Activated CD4-positive, CD25-positive, alpha-beta regulatory T cell treated with anti-CD3 and anti-CD28 coated beads, Interleukin-2, amount 50 U/mL, for 72 hours (primary cell): ENCODE data around the gene RIPOR2.
A peak's percentile ranks its signal among the peaks of the same experiment; 100 is the strongest.

Source experiments
- DNase-seq: peaks from one replicate; pipeline ENCODE4 v3.0.0; 2021

RIPOR2 gene, protein sequence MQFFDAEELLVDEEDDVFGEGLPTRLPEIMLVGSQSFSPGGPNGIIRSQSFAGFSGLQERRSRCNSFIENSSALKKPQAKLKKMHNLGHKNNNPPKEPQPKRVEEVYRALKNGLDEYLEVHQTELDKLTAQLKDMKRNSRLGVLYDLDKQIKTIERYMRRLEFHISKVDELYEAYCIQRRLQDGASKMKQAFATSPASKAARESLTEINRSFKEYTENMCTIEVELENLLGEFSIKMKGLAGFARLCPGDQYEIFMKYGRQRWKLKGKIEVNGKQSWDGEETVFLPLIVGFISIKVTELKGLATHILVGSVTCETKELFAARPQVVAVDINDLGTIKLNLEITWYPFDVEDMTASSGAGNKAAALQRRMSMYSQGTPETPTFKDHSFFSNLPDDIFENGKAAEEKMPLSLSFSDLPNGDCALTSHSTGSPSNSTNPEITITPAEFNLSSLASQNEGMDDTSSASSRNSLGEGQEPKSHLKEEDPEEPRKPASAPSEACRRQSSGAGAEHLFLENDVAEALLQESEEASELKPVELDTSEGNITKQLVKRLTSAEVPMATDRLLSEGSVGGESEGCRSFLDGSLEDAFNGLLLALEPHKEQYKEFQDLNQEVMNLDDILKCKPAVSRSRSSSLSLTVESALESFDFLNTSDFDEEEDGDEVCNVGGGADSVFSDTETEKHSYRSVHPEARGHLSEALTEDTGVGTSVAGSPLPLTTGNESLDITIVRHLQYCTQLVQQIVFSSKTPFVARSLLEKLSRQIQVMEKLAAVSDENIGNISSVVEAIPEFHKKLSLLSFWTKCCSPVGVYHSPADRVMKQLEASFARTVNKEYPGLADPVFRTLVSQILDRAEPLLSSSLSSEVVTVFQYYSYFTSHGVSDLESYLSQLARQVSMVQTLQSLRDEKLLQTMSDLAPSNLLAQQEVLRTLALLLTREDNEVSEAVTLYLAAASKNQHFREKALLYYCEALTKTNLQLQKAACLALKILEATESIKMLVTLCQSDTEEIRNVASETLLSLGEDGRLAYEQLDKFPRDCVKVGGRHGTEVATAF

DNA sequence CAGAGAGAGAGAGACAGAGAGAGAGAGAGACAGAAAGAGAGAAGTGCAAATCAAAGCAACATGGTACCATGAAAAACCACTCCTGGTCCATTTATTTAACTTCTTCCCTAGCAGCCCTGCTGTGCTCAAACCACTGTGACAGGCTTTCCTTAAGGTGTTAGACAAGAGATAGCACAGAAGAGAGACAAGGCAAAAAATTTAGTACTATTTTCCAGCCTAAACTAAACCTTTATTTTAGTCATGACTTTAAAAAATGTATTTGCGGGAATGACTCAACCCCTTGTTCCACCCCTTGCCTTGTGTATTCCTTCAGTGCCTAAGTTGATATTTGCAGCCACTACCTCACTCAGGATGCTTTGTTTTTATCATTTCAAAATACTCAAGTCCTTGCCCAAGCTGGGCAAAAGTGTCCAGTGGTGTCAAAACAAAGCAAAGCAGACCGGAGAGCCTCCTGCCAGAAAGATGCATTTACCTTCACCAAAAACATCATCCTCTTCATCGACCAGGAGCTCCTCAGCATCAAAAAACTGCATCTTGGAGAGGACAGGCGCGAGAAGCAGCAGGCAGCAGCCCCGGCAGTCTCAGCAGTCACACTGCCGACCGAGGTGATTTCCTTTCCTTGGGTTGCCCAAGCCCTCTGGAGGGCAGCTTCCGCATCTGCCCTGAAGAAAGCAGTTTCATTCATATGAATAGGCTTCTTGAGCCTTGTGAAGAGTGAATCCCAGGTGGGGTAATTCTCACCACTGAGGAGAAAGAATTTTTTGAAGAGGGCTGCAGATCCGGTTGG is at the start of gene RIPOR2:
RIPOR2 (minus strand) TSS at position 595 of the 787 bp plus-strand sequence; CDS start at position 533, 62 bp downstream.
- peak; percentile 62 for DNase-seq

DNA sequence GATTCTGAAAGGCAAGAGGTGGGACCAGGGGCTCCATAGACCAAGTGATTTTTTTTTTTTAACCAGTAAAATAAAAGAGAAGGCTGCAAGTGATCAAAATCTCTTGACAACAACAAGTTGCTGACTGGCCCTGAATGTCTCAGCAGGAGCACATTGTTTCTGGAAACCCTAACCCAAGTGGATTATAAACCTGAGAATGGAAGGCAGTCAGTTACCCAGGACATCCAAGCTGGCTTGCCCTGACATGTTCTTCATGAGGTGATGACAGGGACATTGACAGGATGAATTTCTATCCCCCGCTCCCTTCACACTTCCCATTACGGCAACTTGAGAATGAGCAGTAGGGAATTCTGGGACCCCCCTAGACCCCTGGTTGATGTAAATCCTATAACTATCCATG is 49.6 kb upstream of the RIPOR2 start:
- no peak for DNase-seq

GRCh38 chr6:24982231-24982630 is 46.5 kb upstream of the RIPOR2 start:
- no peak for DNase-seq

GRCh38 chr6:24981386-24981760 is 45.6 kb upstream of the RIPOR2 start:
- DNase-seq, result no peak

DNA sequence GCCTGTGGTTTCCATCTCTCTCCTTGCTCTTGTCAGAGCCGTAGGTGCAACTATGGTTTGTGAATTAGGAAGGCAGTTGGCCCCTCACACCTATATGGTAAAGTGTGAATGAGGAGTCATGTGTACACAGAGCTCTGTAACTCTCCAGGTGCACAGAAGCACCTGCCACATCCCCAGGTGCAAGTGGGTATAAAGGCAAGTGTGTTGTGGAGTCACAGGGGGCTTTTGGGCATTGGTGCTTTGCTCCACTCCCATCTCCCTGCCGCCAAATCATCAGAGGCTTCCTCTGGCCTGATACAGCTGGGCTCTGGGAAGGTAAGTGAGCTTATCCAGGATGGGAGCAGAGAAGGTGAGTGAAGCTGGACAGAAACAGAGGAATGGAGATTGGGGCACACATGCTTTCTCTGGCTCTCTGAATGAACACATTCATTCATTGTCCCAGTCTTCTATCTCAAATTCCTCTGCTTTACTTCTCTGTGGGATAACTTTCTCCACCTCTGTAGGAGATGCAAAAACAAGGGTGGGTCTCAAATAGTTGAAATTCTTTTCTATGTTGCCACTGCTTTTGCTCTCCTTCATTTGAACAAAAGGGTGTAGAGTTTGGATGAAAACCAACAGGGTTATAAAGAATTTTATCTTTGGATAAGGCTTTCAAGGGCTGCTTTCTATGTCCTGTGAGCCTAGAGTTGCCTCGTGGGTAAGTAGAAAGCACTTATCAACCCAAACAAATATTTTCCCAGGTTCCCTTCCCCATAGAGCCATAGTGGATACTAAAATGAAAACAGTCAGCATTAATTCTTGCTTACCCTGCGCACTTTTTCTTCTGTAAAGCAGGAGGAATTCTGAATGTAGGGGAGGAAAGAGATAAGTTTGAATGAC is 45.0 kb upstream of the RIPOR2 start:
- DNase-seq, result no peak

- no peak for DNase-seq
These were observed 43.4 kb upstream of the RIPOR2 start for GRCh38 chr6:24979176-24979575.

DNA sequence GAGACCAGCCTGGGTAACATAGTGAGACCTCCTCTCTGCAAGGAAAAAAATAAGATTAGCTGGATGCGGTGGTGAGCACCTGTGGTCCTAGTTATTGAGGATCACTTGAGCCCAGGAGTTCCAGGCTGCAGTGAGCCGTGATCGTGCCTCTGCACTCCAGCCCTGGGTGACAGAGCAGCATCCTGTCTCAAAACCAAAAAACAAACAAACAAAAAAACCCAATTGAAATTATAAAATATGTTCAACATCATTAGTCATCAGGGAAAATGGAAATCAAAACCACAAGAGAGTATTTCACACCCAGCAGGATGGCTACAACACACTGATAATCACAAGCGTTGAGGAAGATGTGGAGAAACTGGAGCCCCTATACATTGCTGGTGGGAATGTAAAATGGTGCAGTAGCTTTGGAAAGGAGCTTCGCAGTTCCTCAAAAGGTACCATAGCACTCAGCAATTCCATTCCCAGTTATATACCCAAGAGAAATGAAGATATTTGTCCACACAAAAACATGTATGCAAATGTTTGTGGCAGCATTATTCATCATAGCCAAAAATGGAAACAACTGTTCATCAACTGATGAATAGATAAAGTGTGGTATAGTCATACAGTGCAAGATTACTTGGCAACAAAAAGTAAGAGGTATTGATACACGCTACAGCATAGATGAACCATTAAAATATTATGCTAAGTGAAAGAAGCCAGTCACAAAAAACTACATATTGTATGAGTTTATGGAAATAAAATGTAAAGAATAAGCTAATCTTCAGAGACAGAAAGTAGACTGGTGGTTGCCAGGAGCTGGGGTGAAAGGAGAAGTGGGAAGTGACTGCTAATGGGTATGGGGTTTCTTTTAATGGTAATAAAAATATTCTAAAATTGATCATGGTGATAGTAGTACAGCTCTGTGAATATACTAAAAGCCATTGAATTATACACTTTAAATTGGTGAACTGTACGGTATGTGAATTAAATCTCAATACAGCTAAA is 38.7 kb upstream of the RIPOR2 start:
- DNase-seq, result no peak

DNA sequence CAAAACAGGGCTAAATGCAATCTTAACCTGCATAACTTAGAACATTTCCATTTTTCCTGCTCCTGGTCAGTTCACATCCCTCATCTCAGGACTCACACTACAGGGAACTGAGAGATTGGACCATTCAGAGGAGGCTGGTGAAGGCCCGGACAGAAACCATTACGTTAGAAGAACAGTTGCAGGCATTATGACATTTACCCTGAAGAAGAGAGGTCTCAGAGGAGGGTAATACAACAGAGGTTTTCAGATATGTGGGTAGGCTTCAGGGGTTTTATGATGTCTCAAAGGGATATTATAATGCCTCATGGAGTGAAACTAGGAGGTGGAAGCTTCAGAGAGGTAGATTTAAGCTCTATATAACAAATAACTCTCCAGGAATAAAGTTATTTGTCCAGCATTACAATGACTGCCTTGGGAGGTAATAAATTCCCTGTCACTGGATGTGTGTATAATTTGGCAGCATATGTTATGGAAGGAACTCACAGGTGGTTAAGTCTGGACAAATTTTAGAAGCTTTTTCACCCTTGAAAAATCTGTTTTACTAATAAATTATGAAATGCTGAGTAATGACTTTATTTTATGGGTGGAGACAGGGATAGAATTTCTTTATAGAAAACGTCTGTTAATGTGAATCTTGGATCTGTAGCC is 36.7 kb upstream of the RIPOR2 start:
- DNase-seq, result no peak

DNA sequence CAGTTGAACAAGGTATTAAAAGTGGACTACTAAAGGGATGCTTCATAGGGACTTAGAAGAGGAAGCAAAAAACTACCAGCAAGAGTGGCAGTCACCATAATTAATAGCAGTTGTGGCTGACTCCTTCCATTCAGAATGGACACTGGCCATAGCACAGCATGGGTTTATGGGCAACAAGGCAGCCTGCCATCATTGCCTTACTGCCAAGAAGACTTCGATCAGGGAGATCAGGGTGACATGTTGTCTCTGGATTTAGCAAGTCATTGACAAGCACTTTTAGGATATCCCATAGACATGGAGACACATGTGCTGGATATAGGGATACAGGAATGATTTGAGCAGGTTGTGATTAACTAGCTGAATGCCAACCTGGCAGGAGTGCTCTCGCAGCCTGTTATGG is 35.3 kb upstream of the RIPOR2 start:
- no peak for DNase-seq

- DNase-seq, result no peak
These were observed 33.6 kb upstream of the RIPOR2 start for GRCh38 chr6:24969343-24969860.

DNA sequence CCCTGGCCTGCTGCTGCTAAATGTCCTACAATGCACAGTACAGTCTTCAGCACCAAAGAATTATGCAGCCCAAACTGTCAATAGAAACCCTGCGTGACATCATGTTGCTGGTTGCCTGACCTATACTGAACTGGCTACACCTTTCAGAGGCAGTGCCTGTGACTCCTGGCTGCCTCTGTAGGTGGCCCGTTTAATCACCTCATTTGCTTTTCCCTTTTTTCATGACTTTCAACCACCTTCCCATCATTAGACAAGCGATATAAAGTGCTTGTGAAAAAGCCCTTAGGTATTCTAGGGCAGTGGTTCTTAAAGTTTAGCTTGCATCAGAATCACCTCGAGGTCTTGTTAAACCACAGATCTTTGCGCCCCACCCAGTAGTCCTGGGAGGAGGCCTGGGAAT is 33.0 kb upstream of the RIPOR2 start:
- no peak for DNase-seq

- DNase-seq, result no peak
These were observed 31.5 kb upstream of the RIPOR2 start for GRCh38 chr6:24967211-24967610.

- DNase-seq, result no peak
These were observed 30.6 kb upstream of the RIPOR2 start for GRCh38 chr6:24966381-24966780.

GRCh38 chr6:24963887-24964570 is 28.3 kb upstream of the RIPOR2 start:
- DNase-seq, result no peak

- DNase-seq, result no peak
These were observed 27.6 kb upstream of the RIPOR2 start for GRCh38 chr6:24963339-24963738.

GRCh38 chr6:24961852-24962251 is 26.1 kb upstream of the RIPOR2 start:
- no peak for DNase-seq

GRCh38 chr6:24960991-24961475 is 25.3 kb upstream of the RIPOR2 start:
- no peak for DNase-seq

GRCh38 chr6:24959319-24959718 is 23.6 kb upstream of the RIPOR2 start:
- DNase-seq, result no peak

DNA sequence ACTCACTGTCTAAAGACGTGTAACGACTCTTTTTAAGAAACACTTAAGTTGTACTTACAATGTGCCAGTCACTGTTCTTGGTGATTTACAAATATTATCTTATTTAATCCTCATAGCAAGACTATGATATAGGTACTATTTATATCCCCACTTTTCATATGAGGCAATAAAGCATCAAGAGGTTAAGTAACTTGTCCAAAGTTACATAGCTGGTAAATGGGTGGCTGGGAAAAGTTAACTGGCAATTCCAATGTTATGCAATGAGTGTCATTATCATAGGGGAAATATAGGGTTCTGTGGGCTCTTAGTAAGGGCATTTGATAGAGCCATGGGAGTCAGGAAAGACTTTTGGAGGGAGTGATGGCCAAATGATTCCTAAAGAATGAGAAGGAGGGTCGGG is 21.4 kb upstream of the RIPOR2 start:
- DNase-seq, result no peak
